Trophoblast cell (in vitro differentiated cells and primary cell): ENCODE results near the gene EIF2S1.
A peak's percentile ranks its signal among the peaks of the same experiment; 100 is the strongest.

Experiments
- DNase-seq, 2 donors: peaks; one replicate each; pipeline ENCODE4 v3.0.0-alpha.2; 2016
- H2AFZ ChIP-seq: 2 replicates; pipeline ENCODE4 v1.6.1; 2013; ENCODE audit warnings: low read length, moderate library complexity, mild to moderate bottlenecking; ENCODE audit not compliant: insufficient read depth, poor library complexity
- H2AK5ac ChIP-seq: 2 replicates; pipeline ENCODE4 v1.6.1; 2013; ENCODE audit warnings: mild to moderate bottlenecking, low read length
- H2BK120ac ChIP-seq: 2 replicates; pipeline ENCODE4 v1.6.1; 2013; ENCODE audit warnings: low read length, mild to moderate bottlenecking, moderate library complexity; ENCODE audit not compliant: insufficient read depth, poor library complexity
- H2BK12ac ChIP-seq: 2 replicates; pipeline ENCODE4 v1.6.1; 2013; ENCODE audit warnings: mild to moderate bottlenecking, low read length, moderate library complexity
- H2BK5ac ChIP-seq: 2 replicates; pipeline ENCODE4 v1.6.1; 2013; ENCODE audit warnings: low read length, low read depth, moderate library complexity, mild to moderate bottlenecking; ENCODE audit not compliant: poor library complexity
- H3K14ac ChIP-seq: 2 replicates; pipeline ENCODE4 v1.6.1; 2013; ENCODE audit warnings: mild to moderate bottlenecking, low read length
- H3K18ac ChIP-seq: 2 replicates; pipeline ENCODE4 v1.6.1; 2013; ENCODE audit warnings: mild to moderate bottlenecking, low read length
- H3K23ac ChIP-seq: 2 replicates; pipeline ENCODE4 v1.6.1; 2013; ENCODE audit warnings: low read length
- H3K27ac ChIP-seq: 2 replicates; pipeline ENCODE4 v1.5.1; 2013; ENCODE audit warnings: low read depth, mild to moderate bottlenecking, inconsistent platforms, low read length, moderate library complexity
- H3K27me3 ChIP-seq: 2 replicates; pipeline ENCODE4 v1.6.1; 2013; ENCODE audit warnings: inconsistent platforms, mild to moderate bottlenecking, low read length, moderate library complexity; ENCODE audit not compliant: insufficient read depth
- H3K36me3 ChIP-seq, 2 experiments: 1 replicate in 1 of 2; 2 replicates in 1 of 2; pipeline ENCODE4 v1.6.1; 2013; ENCODE audit warnings: low read length in 2 of 2, mild to moderate bottlenecking in 2 of 2, moderate library complexity in 1 of 2; ENCODE audit not compliant: insufficient read depth in 2 of 2, control insufficient read depth in 1 of 2
- H3K4ac ChIP-seq: 2 replicates; pipeline ENCODE4 v1.6.1; 2013; ENCODE audit warnings: low read depth, mild to moderate bottlenecking, low read length, moderate library complexity
- H3K4me1 ChIP-seq, 2 experiments: 1 replicate in 1 of 2; 2 replicates in 1 of 2; pipeline ENCODE4 v1.6.1; 2013; ENCODE audit warnings: low read length in 2 of 2, mild to moderate bottlenecking in 2 of 2, moderate library complexity in 1 of 2; ENCODE audit not compliant: insufficient read depth in 2 of 2, control insufficient read depth in 1 of 2
- H3K4me2 ChIP-seq: 2 replicates; pipeline ENCODE4 v1.6.1; 2013; ENCODE audit warnings: inconsistent platforms, mild to moderate bottlenecking, low read length, moderate library complexity
- H3K4me3 ChIP-seq: 2 replicates; pipeline ENCODE4 v1.5.1; 2013; ENCODE audit warnings: mild to moderate bottlenecking, low read depth, low read length, inconsistent platforms
- H3K79me1 ChIP-seq: one replicate; pipeline ENCODE4 v1.6.1; 2013; ENCODE audit warnings: low read length
- H3K79me2 ChIP-seq: 2 replicates; pipeline ENCODE4 v1.6.1; 2013; ENCODE audit warnings: low read length, mild to moderate bottlenecking; ENCODE audit not compliant: control insufficient read depth, insufficient read depth, poor library complexity
- H3K9ac ChIP-seq: 2 replicates; pipeline ENCODE4 v1.6.1; 2013; ENCODE audit warnings: mild to moderate bottlenecking, low read length
- H3K9me3 ChIP-seq: 2 replicates; pipeline ENCODE4 v1.6.1; 2013; ENCODE audit warnings: low read depth, mild to moderate bottlenecking, control low read depth, inconsistent platforms, low read length; ENCODE audit not compliant: insufficient read depth
- H4K12ac ChIP-seq: 2 replicates; pipeline ENCODE4 v1.6.1; 2013; ENCODE audit warnings: low read depth, mild to moderate bottlenecking, low read length, moderate library complexity
- H4K8ac ChIP-seq: 2 replicates; pipeline ENCODE4 v1.6.1; 2013; ENCODE audit warnings: low read depth, mild to moderate bottlenecking, low read length, moderate library complexity
- H4K91ac ChIP-seq: one replicate; pipeline ENCODE4 v1.6.1; 2013; ENCODE audit warnings: low read depth, mild to moderate bottlenecking, low read length, moderate library complexity
- WGBS: extraction: QIAGEN DNeasy Blood & Tissue Kit; methylation state at CpG from one replicate; pipeline ENCODE4 v1.1.7; 2013; ENCODE audit warnings: missing lambda C conversion rate; ENCODE audit not compliant: insufficient read length, insufficient coverage; ENCODE audit errors: extremely low coverage; 5-methylcytosine and 5-hydroxymethylcytosine counted together

The EIF2S1 gene

GRCh38 chr14:67424539-67424938, 64.4 kb downstream of the EIF2S1 start:
- Histone ChIP-seq H3K79me2 (no peaks in the 10 kb centered on the region), H4K8ac (no peak overlapping the region), H3K4me1 (no peaks in the 10 kb centered on the region), H2BK12ac (no peak overlapping the region), H3K4ac (no peak overlapping the region), H2AFZ (no peak overlapping the region), H3K4me2 (no peak overlapping the region), H2BK5ac (no peak overlapping the region), H3K79me1 (no peaks in the 10 kb centered on the region), H4K12ac (no peak overlapping the region), H3K9me3 (no peaks in the 10 kb centered on the region), H3K27ac (no peak overlapping the region), H3K14ac (no peak overlapping the region), H2BK120ac (no peak overlapping the region), H2AK5ac (no peak overlapping the region), H3K27me3 (no peaks in the 10 kb centered on the region), H3K23ac (no peak overlapping the region), H3K4me3 (no peak overlapping the region), H3K18ac (no peak overlapping the region), H3K36me3 (no peaks in the 10 kb centered on the region), H3K9ac (no peak overlapping the region), H4K91ac (no peak overlapping the region)
- no CpG with 5 or more reads among the region's 3 CpGs for WGBS
- DNase-seq, result no peak

- no peaks in the 10 kb centered on the region for H3K27me3 ChIP-seq
- H2AFZ ChIP-seq, result no peak overlapping the region
- H3K9ac ChIP-seq, result no peak overlapping the region
- no peak overlapping the region for H4K12ac ChIP-seq
- H3K36me3 ChIP-seq, result no peaks in the 10 kb centered on the region
- no peak for DNase-seq
- no peak overlapping the region for H3K27ac ChIP-seq
- no peak overlapping the region for H3K18ac ChIP-seq
- no peak overlapping the region for H3K14ac ChIP-seq
- no peak overlapping the region for H2BK12ac ChIP-seq
- no peaks in the 10 kb centered on the region for H3K79me2 ChIP-seq
- H2AK5ac ChIP-seq, result no peak overlapping the region
- no peaks in the 10 kb centered on the region for H3K79me1 ChIP-seq
- H3K4ac ChIP-seq, result no peak overlapping the region
- no peak overlapping the region for H3K23ac ChIP-seq
- H3K9me3 ChIP-seq, result no peaks in the 10 kb centered on the region
- no peak overlapping the region for H4K91ac ChIP-seq
- H2BK120ac ChIP-seq, result no peak overlapping the region
- no peak overlapping the region for H4K8ac ChIP-seq
- H2BK5ac ChIP-seq, result no peak overlapping the region
- WGBS, result no CpG with 5 or more reads among the region's 4 CpGs
- no peaks in the 10 kb centered on the region for H3K4me1 ChIP-seq
- no peak overlapping the region for H3K4me3 ChIP-seq
- H3K4me2 ChIP-seq, result no peak overlapping the region
Measured at GRCh38 chr14:67425608-67426007, 65.5 kb downstream of the EIF2S1 start.

- Histone ChIP-seq H2BK120ac (no peak overlapping the region), H4K91ac (no peak overlapping the region), H3K9ac (no peak overlapping the region), H4K8ac (no peak overlapping the region), H3K18ac (no peak overlapping the region), H2AK5ac (no peak overlapping the region), H4K12ac (no peak overlapping the region), H2AFZ (no peak overlapping the region), H3K9me3 (no peaks in the 10 kb centered on the region), H3K27ac (no peak overlapping the region), H3K4ac (no peak overlapping the region), H3K27me3 (no peaks in the 10 kb centered on the region), H3K23ac (no peak overlapping the region), H2BK5ac (no peak overlapping the region), H3K14ac (no peak overlapping the region), H2BK12ac (no peak overlapping the region), H3K79me1 (no peaks in the 10 kb centered on the region), H3K4me1 (no peaks in the 10 kb centered on the region), H3K4me2 (no peak overlapping the region), H3K79me2 (no peaks in the 10 kb centered on the region), H3K36me3 (no peaks in the 10 kb centered on the region), H3K4me3 (no peak overlapping the region)
- no peak for DNase-seq
- no CpG with 5 or more reads among the region's 8 CpGs for WGBS
Measured at GRCh38 chr14:67426161-67426560, 66.0 kb downstream of the EIF2S1 start.

DNA sequence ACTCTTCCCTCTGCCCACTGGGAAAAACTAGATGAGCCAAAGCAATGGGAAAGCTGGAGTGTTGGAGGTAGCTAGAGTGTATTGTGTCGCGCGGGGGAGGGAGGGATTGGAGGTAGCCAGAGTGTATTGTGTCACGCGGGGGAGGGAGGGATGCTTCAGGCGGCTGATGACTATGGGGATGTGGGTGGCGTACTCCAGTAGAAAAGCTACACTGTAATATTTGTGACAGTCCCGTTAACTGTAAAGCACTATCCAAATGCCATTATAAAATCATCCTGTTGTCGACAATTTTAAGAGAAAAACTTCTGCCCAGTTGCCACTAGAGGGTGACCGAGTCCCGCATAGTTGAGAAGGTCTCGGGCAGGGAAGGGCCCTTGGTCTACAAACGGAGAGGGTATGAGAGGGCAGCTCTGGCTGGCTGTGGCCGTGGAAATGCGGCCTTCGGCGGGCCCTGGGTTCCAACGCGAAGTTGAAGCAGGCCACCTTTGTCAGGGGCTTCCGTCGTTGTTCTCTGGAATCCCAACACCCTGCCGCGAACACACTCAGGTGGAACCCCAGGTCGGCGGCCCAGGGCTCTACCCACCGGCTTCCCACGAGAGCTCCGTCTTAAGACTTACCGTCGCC, 67.0 kb downstream of the EIF2S1 start:
- Histone ChIP-seq H3K4me1 (no peaks in the 10 kb centered on the region), H4K8ac (no peak overlapping the region), H3K36me3 (no peaks in the 10 kb centered on the region), H4K12ac (no peak overlapping the region), H4K91ac (no peak overlapping the region), H3K79me1 (no peaks in the 10 kb centered on the region), H2AFZ (no peak overlapping the region), H3K14ac (no peak overlapping the region), H2BK12ac (no peak overlapping the region), H3K23ac (no peak overlapping the region), H3K9ac (no peak overlapping the region), H3K18ac (no peak overlapping the region), H3K4me3 (no peak overlapping the region), H3K27ac (no peak overlapping the region), H2BK5ac (no peak overlapping the region), H3K4ac (no peak overlapping the region), H3K79me2 (no peaks in the 10 kb centered on the region), H2AK5ac (no peak overlapping the region), H2BK120ac (no peak overlapping the region), H3K27me3 (no peaks in the 10 kb centered on the region), H3K9me3 (no peaks in the 10 kb centered on the region), H3K4me2 (peak overlapping the region; percentile 37)
- WGBS, result no CpG with 5 or more reads among the region's 30 CpGs
- DNase-seq, result peak; percentile 58 to 90
